ENCODE data around the gene METTL3.
A peak's percentile ranks its signal among the peaks of the same experiment; 100 is the strongest.

METTL3 gene

GRCh38 chr14:21526672-21527317 lies 15.7 kb upstream of the METTL3 start:
- DNase-seq (ENCODE audit: low read depth) = no peak

- DNase-seq (ENCODE audit: low read depth) = peak; percentile 41
Measured at GRCh38 chr14:21525962-21526671, 15.0 kb upstream of the METTL3 start, which contains the start of gene SALL2. Gene SALL2 (minus strand): TSS chr14:21526346. CDS start chr14:21526127, 219 bp downstream.

- no peak for DNase-seq (ENCODE audit: low read depth)
Measured at GRCh38 chr14:21525571-21525961, 14.4 kb upstream of the METTL3 start.

- DNase-seq (ENCODE audit: low read depth) = no peak
Measured at GRCh38 chr14:21524575-21525490, 13.7 kb upstream of the METTL3 start.

GRCh38 chr14:21523203-21523602 lies 12.1 kb upstream of the METTL3 start:
- no peak for DNase-seq (ENCODE audit: low read depth)

- no peak for DNase-seq (ENCODE audit: low read depth)
Measured at GRCh38 chr14:21521501-21521900, 10.4 kb upstream of the METTL3 start.

- no peak for DNase-seq (ENCODE audit: low read depth)
Measured at GRCh38 chr14:21520767-21521166, 9.6 kb upstream of the METTL3 start.

GRCh38 chr14:21518725-21519124 lies 7.6 kb upstream of the METTL3 start:
- DNase-seq (ENCODE audit: low read depth) = no peak

GRCh38 chr14:21514341-21514740 lies 3.2 kb upstream of the METTL3 start:
- DNase-seq (ENCODE audit: low read depth) = no peak

- no peak for DNase-seq (ENCODE audit: low read depth)
Measured at GRCh38 chr14:21509432-21510143, 1.6 kb downstream of the METTL3 start.

GRCh38 chr14:21506557-21506956 lies 4.6 kb downstream of the METTL3 start:
- DNase-seq (ENCODE audit: low read depth) = no peak

GRCh38 chr14:21505012-21505553 lies 6.1 kb downstream of the METTL3 start:
- no peak for DNase-seq (ENCODE audit: low read depth)

- no peak for DNase-seq (ENCODE audit: low read depth)
Measured at GRCh38 chr14:21503376-21503775, 7.8 kb downstream of the METTL3 start.

GRCh38 chr14:21501568-21501967 lies 9.6 kb downstream of the METTL3 start:
- no peak for DNase-seq (ENCODE audit: low read depth)

GRCh38 chr14:21498540-21499526 lies 12.3 kb downstream of the METTL3 start:
- no peak for DNase-seq (ENCODE audit: low read depth)

GRCh38 chr14:21496453-21496852 lies 14.7 kb downstream of the METTL3 start:
- DNase-seq (ENCODE audit: low read depth) = no peak

GRCh38 chr14:21494902-21495762 lies 16.0 kb downstream of the METTL3 start:
- no peak for DNase-seq (ENCODE audit: low read depth)

- no peak for DNase-seq (ENCODE audit: low read depth)
Measured at GRCh38 chr14:21486640-21487087, 24.5 kb downstream of the METTL3 start.

GRCh38 chr14:21476925-21477681 lies 34.0 kb downstream of the METTL3 start, which contains the start of the genes RAB2B and TOX4:
Gene RAB2B (minus strand): TSS chr14:21476959. CDS start chr14:21476872, 87 bp downstream.
Gene TOX4 (plus strand): TSS chr14:21477195. CDS start chr14:21477279, 84 bp downstream.
- DNase-seq (ENCODE audit: low read depth) = peak; percentile 85

All from stimulated activated CD8-positive, alpha-beta memory T cell treated with anti-CD3 and anti-CD28 coated beads, Interleukin-12 subunit alpha, Interleukin-12 subunit beta, amount 100 ng/mL, for 4 hours (primary cell).